MM.1S (cell line): ENCODE data around the gene KRTAP12-1.
A peak's percentile ranks its signal among the peaks of the same experiment; 100 is the strongest.

Source experiments
- DNase-seq: peaks from one replicate; pipeline ENCODE4 v3.0.0-alpha.2; 2015
- H2AFZ ChIP-seq: fragments of 300-600 bp; sonication (generic); 2 replicates; pipeline ENCODE4 v1.6.0; 2016; ENCODE audit warnings: antibody characterized with exemption, low read length
- H3F3A ChIP-seq: fragments of 300-600 bp; sonication (generic); 2 replicates; pipeline ENCODE4 v1.6.1; 2016; ENCODE audit warnings: mild to moderate bottlenecking, antibody characterized with exemption, low read length, moderate library complexity, mixed read lengths; ENCODE audit not compliant: insufficient read depth
- H3K27ac ChIP-seq: fragments of 300-600 bp; sonication (generic); 2 replicates; pipeline ENCODE4 v1.5.1; 2016; ENCODE audit warnings: mild to moderate bottlenecking, low read length
- H3K27me3 ChIP-seq: fragments of 300-600 bp; sonication (generic); replicated peaks from 2 replicates; pipeline ENCODE4 v1.6.0; 2016; ENCODE audit warnings: low read length; ENCODE audit not compliant: insufficient read depth
- H3K36me3 ChIP-seq: fragments of 300-600 bp; sonication (generic); replicated peaks from 2 replicates; pipeline ENCODE4 v1.6.1; 2016; ENCODE audit warnings: mild to moderate bottlenecking, low read length, mixed read lengths; ENCODE audit not compliant: insufficient read depth
- H3K4me1 ChIP-seq: fragments of 300-600 bp; sonication (generic); 2 replicates; pipeline ENCODE4 v1.6.1; 2016; ENCODE audit warnings: low read length, mixed read lengths
- H3K4me2 ChIP-seq: fragments of 300-600 bp; sonication (generic); 2 replicates; pipeline ENCODE4 v1.6.0; 2016; ENCODE audit warnings: low read depth, low read length
- H3K4me3 ChIP-seq: fragments of 300-600 bp; sonication (generic); 2 replicates; pipeline ENCODE4 v1.5.1; 2016; ENCODE audit warnings: low read length, mixed read lengths
- H3K79me2 ChIP-seq: fragments of 300-600 bp; sonication (generic); 2 replicates; pipeline ENCODE4 v1.6.1; 2016; ENCODE audit warnings: mixed run types, low read length, mixed read lengths
- H3K9ac ChIP-seq: fragments of 300-600 bp; sonication (generic); 2 replicates; pipeline ENCODE4 v1.6.1; 2016; ENCODE audit warnings: low read length, mixed read lengths
- H3K9me2 ChIP-seq: fragments of 300-600 bp; sonication (generic); replicated peaks from 2 replicates; pipeline ENCODE4 v1.6.1; 2016; ENCODE audit warnings: mild to moderate bottlenecking, low read length, mixed read lengths; ENCODE audit not compliant: insufficient read depth
- H3K9me3 ChIP-seq: fragments of 300-600 bp; sonication (generic); replicated peaks from 2 replicates; pipeline ENCODE4 v1.6.1; 2016; ENCODE audit warnings: mild to moderate bottlenecking, low read length, mixed read lengths; ENCODE audit not compliant: insufficient read depth
- H4K20me1 ChIP-seq: fragments of 300-600 bp; sonication (generic); 2 replicates; pipeline ENCODE4 v1.6.1; 2016; ENCODE audit warnings: mild to moderate bottlenecking, low read length, moderate library complexity, mixed read lengths; ENCODE audit not compliant: insufficient read depth
- EZH2 ChIP-seq: fragments of 300-600 bp; sonication (generic); optimal IDR thresholded peaks from 2 replicates; pipeline ENCODE3; 2017; ENCODE audit warnings: low read depth, mild to moderate bottlenecking, antibody characterized with exemption, low read length, mixed read lengths
- EZH2phosphoT487 ChIP-seq: fragments of 300-600 bp; sonication (generic); IDR thresholded peaks from 2 replicates; pipeline ENCODE4 v1.6.1; 2018; ENCODE audit warnings: antibody characterized with exemption, low read length
- TF ChIP-seq, protein P1 (sequence below): fragments of 300-600 bp; sonication (generic); IDR thresholded peaks from 2 replicates; pipeline ENCODE4 v1.5.1; 2016; ENCODE audit warnings: antibody characterized with exemption, low read length, mixed read lengths

KRTAP12-1 gene

GRCh38 chr21:44711327-44712202, 29.6 kb upstream of the KRTAP12-1 start, which contains the start of gene TSPEAR:
TSS of gene TSPEAR (minus strand) at chr21:44711572. CDS start at chr21:44711514, 58 bp downstream.
- Histone ChIP-seq H3K4me3 (no peak within 1 kb of the TSS), H3F3A (no peaks in the 10 kb centered on the region), H3K27me3 (peaks cover 91% of the 10 kb centered on the region), H2AFZ (no peak within 1 kb of the TSS), H3K9me3 (no peaks in the 10 kb centered on the region), H3K4me2 (no peak within 1 kb of the TSS), H3K9me2 (no peaks in the 10 kb centered on the region), H3K27ac (no peak within 1 kb of the TSS), H3K36me3 (no peaks in the 10 kb centered on the region), H3K79me2 (no peaks in the 10 kb centered on the region), H3K9ac (no peak within 1 kb of the TSS), H3K4me1 (no peaks in the 10 kb centered on the region), H4K20me1 (no peaks in the 10 kb centered on the region)
- DNase-seq, result no peak
- peak; percentile 79; the same call in 1 of the 2 replicates for TF ChIP-seq EZH2phosphoT487
- TF ChIP-seq EZH2, result no peak
- TF ChIP-seq, protein P1, sequence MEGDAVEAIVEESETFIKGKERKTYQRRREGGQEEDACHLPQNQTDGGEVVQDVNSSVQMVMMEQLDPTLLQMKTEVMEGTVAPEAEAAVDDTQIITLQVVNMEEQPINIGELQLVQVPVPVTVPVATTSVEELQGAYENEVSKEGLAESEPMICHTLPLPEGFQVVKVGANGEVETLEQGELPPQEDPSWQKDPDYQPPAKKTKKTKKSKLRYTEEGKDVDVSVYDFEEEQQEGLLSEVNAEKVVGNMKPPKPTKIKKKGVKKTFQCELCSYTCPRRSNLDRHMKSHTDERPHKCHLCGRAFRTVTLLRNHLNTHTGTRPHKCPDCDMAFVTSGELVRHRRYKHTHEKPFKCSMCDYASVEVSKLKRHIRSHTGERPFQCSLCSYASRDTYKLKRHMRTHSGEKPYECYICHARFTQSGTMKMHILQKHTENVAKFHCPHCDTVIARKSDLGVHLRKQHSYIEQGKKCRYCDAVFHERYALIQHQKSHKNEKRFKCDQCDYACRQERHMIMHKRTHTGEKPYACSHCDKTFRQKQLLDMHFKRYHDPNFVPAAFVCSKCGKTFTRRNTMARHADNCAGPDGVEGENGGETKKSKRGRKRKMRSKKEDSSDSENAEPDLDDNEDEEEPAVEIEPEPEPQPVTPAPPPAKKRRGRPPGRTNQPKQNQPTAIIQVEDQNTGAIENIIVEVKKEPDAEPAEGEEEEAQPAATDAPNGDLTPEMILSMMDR, result no peak

DNA sequence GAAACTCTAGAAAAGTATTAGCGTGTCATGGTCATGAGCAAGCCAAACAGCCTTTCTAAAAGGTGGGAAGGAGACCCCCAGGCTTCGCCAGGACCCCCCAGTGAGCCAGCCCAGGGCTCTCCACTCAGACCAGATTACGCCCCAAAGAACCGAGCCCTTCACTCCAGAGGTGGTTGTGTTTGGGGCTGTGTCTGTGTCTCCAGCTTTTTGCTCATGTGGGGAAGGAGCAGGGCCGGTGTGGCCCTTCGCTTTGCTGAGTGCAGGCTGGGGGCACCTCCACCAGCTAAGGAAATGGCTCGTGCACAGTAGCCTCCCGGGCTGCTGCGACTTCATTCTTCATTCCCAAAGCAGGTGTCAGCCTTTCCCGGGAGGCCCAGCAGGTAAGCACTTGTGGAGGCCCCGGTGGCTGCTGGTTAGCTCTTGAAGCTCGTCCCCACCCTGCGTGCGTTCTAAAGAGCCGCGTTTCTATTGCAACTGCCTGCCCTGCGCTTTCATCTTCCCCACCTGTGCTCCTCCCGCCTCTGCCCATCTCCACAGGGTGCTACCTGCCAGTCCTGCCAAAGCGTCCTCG, 28.9 kb upstream of the KRTAP12-1 start:
- peaks cover 97% of the 10 kb centered on the region for H3K27me3 ChIP-seq
- H3K9me2 ChIP-seq, result no peaks in the 10 kb centered on the region
- H3K79me2 ChIP-seq, result no peaks in the 10 kb centered on the region
- H3K36me3 ChIP-seq, result no peaks in the 10 kb centered on the region
- no peak overlapping the region for H3K4me3 ChIP-seq
- no peak for DNase-seq
- H3K4me2 ChIP-seq, result no peak overlapping the region
- H4K20me1 ChIP-seq, result no peaks in the 10 kb centered on the region
- no peaks in the 10 kb centered on the region for H3F3A ChIP-seq
- H2AFZ ChIP-seq, result no peak overlapping the region
- H3K27ac ChIP-seq, result no peak overlapping the region
- H3K9me3 ChIP-seq, result no peaks in the 10 kb centered on the region
- no peaks in the 10 kb centered on the region for H3K4me1 ChIP-seq
- TF ChIP-seq EZH2, result no peak
- TF ChIP-seq, protein P1, result no peak
- TF ChIP-seq EZH2phosphoT487, result no peak
- no peak overlapping the region for H3K9ac ChIP-seq

DNA sequence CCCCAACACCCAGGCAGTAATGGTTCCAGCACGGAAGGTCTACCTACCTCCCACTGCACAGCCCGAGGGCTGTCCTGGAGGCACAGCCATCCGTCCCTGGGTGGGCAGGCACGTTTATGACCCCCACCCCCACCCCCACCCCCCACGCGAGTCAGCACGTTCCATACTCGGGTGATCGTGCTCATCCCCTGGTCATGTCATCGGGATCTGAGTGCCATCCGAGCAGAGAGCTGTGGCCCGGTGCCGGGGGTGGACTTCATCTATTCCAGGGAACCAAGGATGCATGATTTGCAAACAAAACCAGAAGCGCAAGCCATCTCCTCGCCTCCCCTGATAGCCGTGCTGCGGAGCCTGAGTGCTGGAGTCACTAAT, 28.3 kb upstream of the KRTAP12-1 start:
- no peak overlapping the region for H2AFZ ChIP-seq
- H3K9me3 ChIP-seq, result no peaks in the 10 kb centered on the region
- H3K4me2 ChIP-seq, result no peak overlapping the region
- H3K79me2 ChIP-seq, result no peaks in the 10 kb centered on the region
- no peaks in the 10 kb centered on the region for H3K9me2 ChIP-seq
- no peak overlapping the region for H3K4me3 ChIP-seq
- no peak overlapping the region for H3K9ac ChIP-seq
- H3K27ac ChIP-seq, result no peak overlapping the region
- DNase-seq, result no peak
- TF ChIP-seq, protein P1, result no peak
- no peak for TF ChIP-seq EZH2
- TF ChIP-seq EZH2phosphoT487, result no peak
- H3K36me3 ChIP-seq, result no peaks in the 10 kb centered on the region
- no peaks in the 10 kb centered on the region for H4K20me1 ChIP-seq
- H3F3A ChIP-seq, result no peaks in the 10 kb centered on the region
- H3K4me1 ChIP-seq, result no peaks in the 10 kb centered on the region
- H3K27me3 ChIP-seq, result peaks cover 92% of the 10 kb centered on the region
